K562 (cell line): ENCODE data around the gene ADCY6. TPM values are rescaled to one million over a fixed set of nuclear protein-coding genes. Genes with fewer than 3 reads are reported as not detected.

ENCODE experiments used
- BRD9 ChIP-seq: fragments of 450-650 bp; IDR thresholded peaks from 2 replicates; pipeline ENCODE4 v1.6.1; 2018; ENCODE audit warnings: low read depth; ENCODE audit not compliant: partially characterized antibody
- CCNT2 ChIP-seq: IDR thresholded peaks from 2 replicates; pipeline ENCODE4 v1.6.1; 2011; ENCODE audit warnings: borderline replicate concordance, low read depth, mild to moderate bottlenecking, moderate library complexity, mixed read lengths, low read length; ENCODE audit not compliant: insufficient read length; ENCODE audit errors: extremely low read depth
- ESRRA ChIP-seq: fragments of 450-650 bp; IDR thresholded peaks from 2 replicates; pipeline ENCODE4 v1.6.1; 2014; ENCODE audit warnings: low read depth, mild to moderate bottlenecking, moderate library complexity, borderline replicate concordance
- HNRNPUL1 ChIP-seq: fragments of 200-400 bp; formaldehyde crosslinking; IDR thresholded peaks from 2 replicates; pipeline ENCODE4 v1.6.1; 2017; ENCODE audit warnings: low read length
- MED1 ChIP-seq: sonication (generic); formaldehyde crosslinking; IDR thresholded peaks from 2 replicates; pipeline ENCODE4 v1.8.1; 2023; ENCODE audit warnings: missing genetic modification reagents, borderline replicate concordance
- MLLT1 ChIP-seq, 2 experiments: fragments of 450-650 bp; IDR thresholded peaks; 2 replicates each; pipeline ENCODE4 v1.6.1; 2016
- MYBL2 ChIP-seq, 2 experiments: fragments of 450-650 bp in 1 of 2; sonication (generic) in 1 of 2; formaldehyde crosslinking in 1 of 2; IDR thresholded peaks; 2 replicates each; pipeline versions ENCODE4 v1.6.1 to v1.8.1; 2017 to 2022; ENCODE audit warnings: borderline replicate concordance in 1 of 2, inconsistent platforms in 1 of 2, low read depth in 1 of 2, mild to moderate bottlenecking in 1 of 2, missing genetic modification reagents in 1 of 2, moderate library complexity in 1 of 2
- MYNN ChIP-seq, 2 experiments: sonication (generic); formaldehyde crosslinking in 1 of 2; IDR thresholded peaks; 2 replicates each; pipeline versions ENCODE4 v1.5.0 to v1.6.1; 2016 to 2020; ENCODE audit warnings: antibody characterized with exemption in 1 of 2, missing genetic modification reagents in 1 of 2
- NFXL1 ChIP-seq: fragments of 450-650 bp; formaldehyde crosslinking; IDR thresholded peaks from 2 replicates; pipeline ENCODE4 v1.4.0; 2021; ENCODE audit warnings: mild to moderate bottlenecking
- PHB2 ChIP-seq: fragments of 450-650 bp; IDR thresholded peaks from 2 replicates; pipeline ENCODE4 v1.6.1; 2017; ENCODE audit warnings: low read depth
- RB1 ChIP-seq: fragments of 450-650 bp; IDR thresholded peaks from 2 replicates; pipeline ENCODE4 v1.6.1; 2017; ENCODE audit warnings: low read depth, mild to moderate bottlenecking
- SMAD1 ChIP-seq: fragments of 150-350 bp; IDR thresholded peaks from 2 replicates; pipeline ENCODE4 v1.6.1; 2014; ENCODE audit warnings: low read length, low read depth; ENCODE audit not compliant: partially characterized antibody
- SOX6 ChIP-seq: fragments of 450-650 bp; IDR thresholded peaks from 2 replicates; pipeline ENCODE4 v1.6.1; 2014; ENCODE audit warnings: mild to moderate bottlenecking
- TCF7 ChIP-seq: sonication (generic); IDR thresholded peaks from 2 replicates; pipeline ENCODE4 v1.6.1; 2016; ENCODE audit warnings: antibody characterized with exemption, borderline replicate concordance
- TEAD4 ChIP-seq, 2 experiments: sonication (generic) in 1 of 2; formaldehyde crosslinking in 1 of 2; IDR thresholded peaks; 2 replicates each; pipeline versions ENCODE4 v1.6.1 to v1.8.0; 2012 to 2022; ENCODE audit warnings: borderline replicate concordance in 1 of 2, inconsistent platforms in 1 of 2, low read length in 1 of 2, mild to moderate bottlenecking in 1 of 2, missing genetic modification reagents in 1 of 2
- THRB ChIP-seq: fragments of 450-650 bp; formaldehyde crosslinking; conservative IDR thresholded peaks from 2 replicates; pipeline ENCODE4 v1.4.0; 2022; ENCODE audit warnings: mild to moderate bottlenecking, missing genetic modification characterization
- XRCC4 ChIP-seq: IDR thresholded peaks from one replicate; pipeline ENCODE4 v1.6.1; 2011; ENCODE audit not compliant: insufficient read depth, insufficient read length; ENCODE audit errors: extremely low read depth
- ZBTB26 ChIP-seq: fragments of 450-650 bp; formaldehyde crosslinking; IDR thresholded peaks from 2 replicates; pipeline ENCODE4 v1.4.0; 2022; ENCODE audit warnings: missing genetic modification characterization
- ZNF146 ChIP-seq: IDR thresholded peaks from one replicate; pipeline ENCODE4 v1.6.1; 2018; ENCODE audit warnings: missing compliant biosample characterization; ENCODE audit not compliant: unreplicated experiment
- ZNF175 ChIP-seq: fragments of 200-800 bp; sonication (Bioruptor generic); IDR thresholded peaks from 2 replicates; pipeline ENCODE4 v1.6.1; 2016; ENCODE audit warnings: low read depth, mild to moderate bottlenecking, missing genetic modification characterization, missing compliant biosample characterization
- ZNF586 ChIP-seq: fragments of 450-650 bp; formaldehyde crosslinking; conservative IDR thresholded peaks from 2 replicates; pipeline ENCODE4 v1.4.0; 2020; ENCODE audit warnings: mild to moderate bottlenecking, moderate library complexity
- polyA plus RNA-seq, 8 experiments: library from polyadenylated mRNA; depleted of rRNA in 4 of 8; stranded (reverse) in 5 of 8; unstranded in 3 of 8; fragments of >200 nt; fragmentation: Nextera tagmentation in 2 of 8; fragmentation: Illumina TruSeq in 1 of 8; extraction: Ambion mirVana in 2 of 8; extraction: Trizol in 1 of 8; gene quantifications; 2 replicates each; pipeline versions ENCODE4 v1.2.1 to v1.2.3, GENCODE V29; 2011 to 2014; ENCODE audit warnings: inconsistent platforms in 1 of 8, missing spikeins in 1 of 8
- total RNA-seq, 7 experiments: library from RNA; depleted of rRNA in 6 of 7; stranded (reverse); fragments of >200 nt in 6 of 7; fragmentation: Illumina TruSeq in 2 of 7; extraction: Trizol in 2 of 7; gene quantifications; 2 replicates each; pipeline versions ENCODE4 v1.2.1 to v1.2.3, GENCODE V29; 2011 to 2021; ENCODE audit warnings: low replicate concordance in 1 of 7

ADCY6 gene
- total and polyA plus RNA-seq, 9 of the 15 experiments (the other 6 are each of a cell fraction or from before 2014, with no cell fraction given): 0.01 to 1.0 (median 0.53) TPM

GRCh38 chr12:48716493-48717251 is 72.2 kb downstream of the ADCY6 start, which contains the start of gene CCNT1 (continued):
- TF ChIP-seq SOX6 (peak; percentile 76), NFXL1 (CRISPR knock-in tag) (no peak), MED1 (CRISPR knock-in tag) (no peak), HNRNPUL1 (no peak), ZBTB26 (CRISPR knock-in tag) (no peak), BRD9 (peak; percentile 52), MYBL2 (IDR thresholded peaks at IDR 0.05; ENCODE audit: low read depth) (peak; percentile 86), MYBL2 (CRISPR knock-in tag; IDR thresholded peaks at IDR 0.05; ENCODE audit: borderline replicate concordance) (no peak), MYNN (IDR thresholded peaks at IDR 0.05) (peak; percentile 35), MYNN (CRISPR knock-in tag; IDR thresholded peaks at IDR 0.05) (no peak), CCNT2 (peak; percentile 49), ZNF586 (CRISPR knock-in tag) (no peak), RB1 (peak; percentile 81), XRCC4 (no peak), MLLT1 (IDR thresholded peaks at IDR 0.05) (0 out of 4 replicates have a peak, but pooled peaks of 1 of the 2 experiments have one; percentile 33), TCF7 (no peak), ESRRA (peak; percentile 86; the same call in 1 of the 2 replicates), THRB (CRISPR knock-in tag) (no peak), ZNF146 (CRISPR knock-in tag) (no peak), TEAD4 (IDR thresholded peaks at IDR 0.05; ENCODE audit: low read length) (peak; percentile 58; the same call in 1 of the 2 replicates), TEAD4 (CRISPR knock-in tag; IDR thresholded peaks at IDR 0.05; ENCODE audit: borderline replicate concordance) (no peak), PHB2 (no peak), ZNF175 (CRISPR knock-in tag) (0 out of 2 replicates have a peak, but pooled peaks have one; percentile 6), SMAD1 (no peak)
